Measurements from ENCODE around the gene ALDOA. TPM values are rescaled to one million over a fixed set of nuclear protein-coding genes. Genes with fewer than 3 reads are reported as not detected.

The ALDOA gene
- total and polyA plus RNA-seq, 4 donors, result 265 to 1,371 (median 962) TPM

DNA sequence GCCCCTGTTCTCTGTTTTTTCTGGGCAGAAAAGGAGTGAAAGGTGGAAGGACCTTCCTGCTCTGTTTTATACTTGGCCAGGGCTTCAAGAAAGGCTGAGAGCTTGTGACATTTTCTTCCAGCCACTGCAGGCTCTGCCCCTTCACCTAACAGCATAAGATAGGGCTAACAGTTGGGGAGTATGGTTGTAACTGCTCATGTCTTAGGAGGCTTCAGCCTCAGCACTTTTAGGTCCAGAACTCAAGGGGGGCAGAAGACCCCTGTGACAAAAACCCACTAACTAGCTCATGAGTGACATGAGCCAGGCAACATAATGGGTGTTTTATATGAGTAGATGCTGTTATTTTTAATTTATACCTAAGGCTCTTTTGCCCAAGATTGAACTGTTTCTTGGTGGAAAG is 4.9 kb downstream of the ALDOA start:
- no peak for ATAC-seq (ENCODE audit: insufficient read depth, low FRiP score)
- peaks cover 0 to 17% (median 12%) of the 10 kb centered on the region in 5 donors for H3K4me1 ChIP-seq (ENCODE audit: control insufficient read depth in 5 of 5, insufficient read depth in 5 of 5, low read length in 5 of 5)

DNA sequence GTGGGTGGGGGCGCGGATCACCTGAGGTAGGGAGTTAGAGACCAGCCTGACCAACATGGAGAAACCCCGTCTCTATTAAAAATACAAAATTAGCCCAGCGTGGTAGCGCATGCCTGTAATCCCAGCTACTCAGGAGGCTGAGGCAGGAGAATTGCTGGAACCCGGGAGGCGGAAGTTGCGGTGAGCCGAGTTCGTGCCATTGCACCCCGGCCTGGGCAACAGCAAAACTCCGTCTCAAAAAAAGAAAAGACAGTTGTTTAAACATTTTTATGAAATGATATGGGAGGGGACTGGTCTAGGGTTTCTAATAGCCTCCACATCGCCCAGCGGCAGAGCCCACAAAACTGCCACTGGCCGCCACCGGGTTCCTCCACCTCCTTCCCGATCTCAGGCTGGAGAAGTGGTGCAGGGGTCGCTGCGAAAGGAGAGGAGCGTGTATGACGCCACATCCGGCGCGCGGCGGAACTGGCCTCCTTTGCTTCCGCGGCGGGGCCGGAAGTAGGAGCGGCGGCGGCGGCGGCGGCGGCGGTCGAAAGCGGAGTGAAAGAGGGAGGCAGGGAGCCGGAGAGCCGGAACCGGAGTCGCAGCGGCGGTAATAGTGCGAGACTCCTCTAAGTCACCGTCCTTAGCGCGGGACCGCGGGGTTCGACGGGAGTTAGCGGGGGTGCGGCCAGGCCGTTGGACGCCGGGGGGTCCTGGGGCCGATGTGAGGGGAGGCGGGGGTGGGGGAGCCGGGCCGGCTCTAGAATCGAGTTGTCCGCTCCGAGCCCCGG is 10.1 kb downstream of the ALDOA start, which contains the start of gene PPP4C:
Gene PPP4C (plus strand): TSS at position 492 of the 773 bp plus-strand sequence. CDS start 384 bp downstream, outside the sequence.
- peak; percentile 94 for ATAC-seq (ENCODE audit: insufficient read depth, low FRiP score)
- DNase-seq, result peak; percentile 92 to 94 (median 93)
- Histone ChIP-seq H3K27ac (ENCODE audit: low read depth in 1 of 2, low read length in 1 of 2) (peak within 1 kb of the TSS; percentile 78 to 92), H3K27me3 (ENCODE audit: control insufficient read depth in 3 of 3, insufficient read depth in 3 of 3, low read length in 2 of 3) (no peaks in the 10 kb centered on the region), H3K36me3 (ENCODE audit: control insufficient read depth in 4 of 4, insufficient read depth in 4 of 4, low read length in 4 of 4) (peaks cover 2 to 31% (median 18%) of the 10 kb centered on the region in 4 donors), H3K9me3 (ENCODE audit: control insufficient read depth in 4 of 4, insufficient read depth in 3 of 4, low read length in 3 of 4) (no peaks in the 10 kb centered on the region), H3K4me1 (ENCODE audit: control insufficient read depth in 5 of 5, insufficient read depth in 5 of 5, low read length in 5 of 5) (peaks cover 4 to 20% (median 8%) of the 10 kb centered on the region in 5 donors), H3K9ac (ENCODE audit: insufficient read depth in 1 of 2, low read length in 2 of 2) (peak within 1 kb of the TSS; percentile 85 to 90), H3K4me3 (peak within 1 kb of the TSS; percentile 98)
- TF ChIP-seq, protein P1, sequence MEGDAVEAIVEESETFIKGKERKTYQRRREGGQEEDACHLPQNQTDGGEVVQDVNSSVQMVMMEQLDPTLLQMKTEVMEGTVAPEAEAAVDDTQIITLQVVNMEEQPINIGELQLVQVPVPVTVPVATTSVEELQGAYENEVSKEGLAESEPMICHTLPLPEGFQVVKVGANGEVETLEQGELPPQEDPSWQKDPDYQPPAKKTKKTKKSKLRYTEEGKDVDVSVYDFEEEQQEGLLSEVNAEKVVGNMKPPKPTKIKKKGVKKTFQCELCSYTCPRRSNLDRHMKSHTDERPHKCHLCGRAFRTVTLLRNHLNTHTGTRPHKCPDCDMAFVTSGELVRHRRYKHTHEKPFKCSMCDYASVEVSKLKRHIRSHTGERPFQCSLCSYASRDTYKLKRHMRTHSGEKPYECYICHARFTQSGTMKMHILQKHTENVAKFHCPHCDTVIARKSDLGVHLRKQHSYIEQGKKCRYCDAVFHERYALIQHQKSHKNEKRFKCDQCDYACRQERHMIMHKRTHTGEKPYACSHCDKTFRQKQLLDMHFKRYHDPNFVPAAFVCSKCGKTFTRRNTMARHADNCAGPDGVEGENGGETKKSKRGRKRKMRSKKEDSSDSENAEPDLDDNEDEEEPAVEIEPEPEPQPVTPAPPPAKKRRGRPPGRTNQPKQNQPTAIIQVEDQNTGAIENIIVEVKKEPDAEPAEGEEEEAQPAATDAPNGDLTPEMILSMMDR (IDR thresholded peaks at IDR 0.05; ENCODE audit: control extremely low read depth, extremely low read depth), result peak; percentile 9
- 1 to 2% methylated on average over 46 to 67 of the region's 67 CpGs for WGBS, 2 donors

More for the DNA sequence above, 4.9 kb downstream of the ALDOA start:
- Histone ChIP-seq H3K9ac (ENCODE audit: insufficient read depth in 1 of 2, low read length in 2 of 2) (no peak overlapping the region), H3K27me3 (ENCODE audit: control insufficient read depth in 3 of 3, insufficient read depth in 3 of 3, low read length in 2 of 3) (no peaks in the 10 kb centered on the region), H3K36me3 (ENCODE audit: control insufficient read depth in 4 of 4, insufficient read depth in 4 of 4, low read length in 4 of 4) (peaks cover 16 to 46% (median 33%) of the 10 kb centered on the region in 4 donors), H3K27ac (ENCODE audit: low read depth in 1 of 2, low read length in 1 of 2) (no peak overlapping the region), H3K4me3 (no peak overlapping the region), H3K9me3 (ENCODE audit: control insufficient read depth in 4 of 4, insufficient read depth in 3 of 4, low read length in 3 of 4) (no peaks in the 10 kb centered on the region)
- TF ChIP-seq, protein P1 (IDR thresholded peaks at IDR 0.05; ENCODE audit: control extremely low read depth, extremely low read depth), result no peak
- no peak for DNase-seq

DNA sequence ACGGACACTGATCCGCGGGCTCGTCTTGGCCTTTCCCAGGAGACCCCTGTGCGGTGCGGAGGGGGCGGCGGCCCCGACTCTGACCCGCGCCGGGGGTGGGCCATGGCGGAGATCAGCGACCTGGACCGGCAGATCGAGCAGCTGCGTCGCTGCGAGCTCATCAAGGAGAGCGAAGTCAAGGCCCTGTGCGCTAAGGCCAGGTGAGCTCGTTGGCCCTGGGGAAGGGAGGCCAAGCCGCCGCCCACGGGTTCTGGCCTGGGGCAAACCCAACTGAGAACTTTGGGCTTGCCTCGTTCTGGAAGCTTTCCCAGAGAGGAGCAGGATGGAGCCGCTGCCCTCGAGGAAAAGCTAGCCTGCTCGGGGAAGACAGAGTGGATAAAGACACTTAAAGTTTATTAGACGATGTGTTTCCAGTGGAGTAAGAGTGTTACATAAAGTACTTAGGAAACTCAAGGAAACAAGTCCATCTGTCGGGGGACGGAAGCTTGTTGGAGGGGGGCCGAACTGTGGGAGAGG is 10.8 kb downstream of the ALDOA start:
- peak overlapping the region; percentile 98 for H3K4me3 ChIP-seq
- H3K36me3 ChIP-seq (ENCODE audit: control insufficient read depth in 4 of 4, insufficient read depth in 4 of 4, low read length in 4 of 4), result peaks cover 6 to 35% (median 24%) of the 10 kb centered on the region in 4 donors
- H3K27ac ChIP-seq (ENCODE audit: low read depth in 1 of 2, low read length in 1 of 2), result peak overlapping the region; percentile 78 to 92
- DNase-seq (no peak), ATAC-seq (ENCODE audit: insufficient read depth, low FRiP score) (peak; percentile 19)
- WGBS, 2 donors, result 1% methylated on average over 33 of the region's 33 CpGs
- H3K9ac ChIP-seq (ENCODE audit: insufficient read depth in 1 of 2, low read length in 2 of 2), result peak overlapping the region; percentile 82 to 90
- H3K9me3 ChIP-seq (ENCODE audit: control insufficient read depth in 4 of 4, insufficient read depth in 3 of 4, low read length in 3 of 4), result no peaks in the 10 kb centered on the region
- H3K27me3 ChIP-seq (ENCODE audit: control insufficient read depth in 3 of 3, insufficient read depth in 3 of 3, low read length in 2 of 3), result no peaks in the 10 kb centered on the region
- peaks cover 4 to 20% (median 8%) of the 10 kb centered on the region in 5 donors for H3K4me1 ChIP-seq (ENCODE audit: control insufficient read depth in 5 of 5, insufficient read depth in 5 of 5, low read length in 5 of 5)
- TF ChIP-seq, protein P1 (IDR thresholded peaks at IDR 0.05; ENCODE audit: control extremely low read depth, extremely low read depth), result no peak
